Right ventricle myocardium superior (tissue), 1 donor: Measurements from ENCODE around the gene VPS13D. TPM values are rescaled to one million over a fixed set of nuclear protein-coding genes. Genes with fewer than 3 reads are reported as not detected.
"Not testable (repeated sequence)": the region's sequence is repeated elsewhere in the genome, so short reads cannot be mapped to it uniquely, and the experiment has no call there.

Source experiments
- ATAC-seq: fragments of 200-7000 bp; cut with Tn5 transposase; one replicate; pipeline ENCODE4 v1.9.1; 2020; ENCODE audit warnings: mild to moderate bottlenecking; ENCODE audit not compliant: poor library complexity
- DNase-seq: peaks from one replicate; pipeline ENCODE4 v3.0.0-alpha.2; 2020
- intact Hi-C: fragments of 100-400 bp; cut with DNase I; formaldehyde crosslinking; loops from one replicate; pipeline ENCODE4 v1.11.2; 2022
- total RNA-seq: library from RNA; stranded (reverse); fragmentation: NEBNext Ultra II Directional; extraction: Animal tissue kit (Norgen Biotek cat#: 25700); gene quantifications from one replicate; pipeline ENCODE4 v1.2.1, GENCODE V29; 2021
- donor health status: DM: no; HTN: yes; CAD: no; lungs with severe emphysema.

The VPS13D gene
- total RNA-seq, 1 donor from 2014 or later: 63.3 TPM

DNA sequence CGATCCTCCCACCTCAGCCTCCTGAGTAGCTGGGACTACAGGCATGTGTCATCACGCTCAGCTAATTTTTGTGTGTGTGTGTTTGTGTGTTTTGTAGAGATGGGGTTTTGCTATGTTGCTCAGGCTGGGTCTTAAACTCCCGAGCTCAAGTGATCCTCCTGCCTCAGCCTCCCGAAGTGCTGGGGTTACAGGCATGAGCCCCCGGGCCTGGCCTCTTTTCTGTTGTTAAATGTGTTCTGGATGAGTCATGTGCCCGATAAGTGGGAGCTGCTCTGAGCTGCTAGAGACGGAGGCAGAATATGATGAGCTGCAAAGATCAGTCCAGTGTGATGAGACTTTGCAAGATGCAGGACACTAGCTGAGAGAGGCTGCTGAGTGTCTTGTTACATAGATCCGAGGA, 75.5 kb downstream of the VPS13D start:
- no peak for ATAC-seq
- DNase-seq: no peak
- intact Hi-C loops: no loop called here

DNA sequence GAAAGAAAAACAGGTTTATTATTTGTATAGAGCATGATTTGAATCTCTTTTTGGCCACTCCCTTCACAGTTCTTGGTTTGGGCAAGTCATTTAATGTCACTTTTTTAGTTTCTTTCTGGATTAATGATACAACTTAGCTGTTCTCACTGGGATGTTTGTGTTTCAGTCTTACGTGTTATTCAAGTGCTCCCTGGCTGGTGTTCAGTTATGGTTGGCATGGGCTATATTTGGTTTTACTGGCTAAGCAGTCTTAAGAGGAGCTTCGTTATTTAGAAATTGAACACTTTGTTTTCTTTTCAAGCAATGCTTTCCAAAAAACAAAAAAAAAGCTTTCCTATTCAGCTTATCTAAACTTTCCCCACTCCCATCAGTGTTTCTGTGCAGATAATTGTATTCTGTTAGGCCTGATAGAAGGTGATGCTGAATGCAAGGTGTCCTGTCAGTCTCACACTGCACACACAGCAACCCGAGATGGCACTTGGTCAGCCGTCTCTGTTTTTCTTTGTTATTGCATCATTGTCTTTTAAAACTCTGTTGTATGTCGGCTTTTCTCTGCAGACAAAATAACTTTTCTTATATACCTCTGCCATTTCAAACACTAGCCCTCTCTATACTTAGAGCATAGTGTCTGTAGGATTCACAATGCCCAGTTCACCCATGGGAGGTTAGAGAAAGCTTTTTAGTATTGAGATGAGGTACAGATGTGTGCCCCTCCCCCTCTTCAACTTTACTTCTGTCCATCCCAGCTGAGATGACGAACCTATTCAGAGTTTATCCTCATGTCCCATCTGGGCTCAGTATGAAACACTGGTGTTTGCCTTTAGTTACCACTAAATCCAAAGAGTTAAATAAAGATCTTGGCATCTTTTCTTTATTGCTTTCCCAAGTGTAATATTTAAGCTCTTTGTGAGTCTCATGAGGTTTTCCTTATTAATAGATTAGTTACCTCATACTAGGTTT, 80.2 kb downstream of the VPS13D start:
- DNase-seq: no peak
- ATAC-seq: peak; percentile 72
- intact Hi-C loops: loop anchor here (5.0 to 10.0 kb wide), 2 partner anchors 315 to 352 kb away; no protein-coding TSS in a partner anchor

DNA sequence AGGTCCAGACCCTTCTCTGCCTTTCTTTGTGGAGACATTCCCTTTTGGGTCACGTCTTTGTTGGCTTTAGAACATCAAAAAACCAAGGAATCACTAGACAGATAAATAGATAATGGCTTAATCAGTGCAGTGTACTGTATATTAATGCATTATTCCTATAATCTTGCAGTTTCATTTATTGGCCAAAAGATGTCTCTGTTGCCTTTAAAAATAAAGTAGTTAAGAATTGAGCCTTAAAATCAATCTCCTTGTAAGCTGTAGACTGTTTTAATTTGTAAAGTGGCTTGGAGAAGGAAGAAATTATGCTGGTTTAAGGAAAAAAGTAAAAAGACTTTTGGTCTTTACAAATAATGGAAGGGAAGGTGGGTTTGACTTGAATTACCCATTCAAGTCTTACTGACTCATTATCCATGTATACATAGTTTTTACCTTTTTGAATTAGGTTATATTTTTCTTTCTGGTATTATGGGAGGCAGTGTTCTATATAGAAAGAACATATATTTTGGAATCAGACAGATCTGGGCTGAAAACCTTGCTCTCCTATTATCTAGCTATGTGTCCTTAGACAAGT, 84.6 kb downstream of the VPS13D start:
- ATAC-seq (peak; percentile 58), DNase-seq (no peak)
- intact Hi-C loops: loop anchor here (5.0 to 10.0 kb wide), 2 partner anchors 310 to 348 kb away; no protein-coding TSS in a partner anchor

GRCh38 chr1:12315146-12315545, 85.3 kb downstream of the VPS13D start:
- intact Hi-C loops: loop anchor here (10.0 kb wide), 1 partner anchor 310 kb away; no protein-coding TSS in a partner anchor
- DNase-seq: no peak
- peak; percentile 24 for ATAC-seq

- DNase-seq (no peak), ATAC-seq (no peak)
- intact Hi-C loops: loop anchor here (10.0 kb wide), 1 partner anchor 308 kb away; no protein-coding TSS in a partner anchor
Measured at GRCh38 chr1:12316331-12316730, 86.5 kb downstream of the VPS13D start.

GRCh38 chr1:12320486-12320885, 90.7 kb downstream of the VPS13D start:
- ATAC-seq: no peak
- no peak for DNase-seq
- intact Hi-C loops: no loop called here

DNA sequence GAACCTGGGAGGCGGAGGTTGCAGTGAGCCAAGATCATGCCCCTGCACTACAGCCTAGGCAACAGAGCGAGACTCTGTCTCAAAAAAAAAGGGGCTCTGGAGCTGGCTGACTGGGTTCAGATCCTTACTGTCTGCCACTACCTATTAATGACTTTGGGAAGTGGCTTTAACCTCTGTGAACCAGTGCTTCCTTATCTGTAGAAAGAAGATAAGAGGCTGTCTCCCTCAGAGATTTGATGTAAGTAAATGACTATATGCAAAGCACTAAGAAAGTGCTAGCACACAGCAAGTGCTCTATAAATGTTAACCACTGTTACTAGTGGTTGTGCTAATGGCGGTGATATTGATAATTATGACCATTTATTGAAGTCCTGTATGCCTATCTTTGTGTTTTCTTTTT, 94.6 kb downstream of the VPS13D start:
- intact Hi-C loops: no loop called here
- ATAC-seq (no peak), DNase-seq (no peak)

- DNase-seq, ATAC-seq, intact Hi-C loops: not testable (repeated sequence)
Measured at GRCh38 chr1:12324973-12325372, 95.1 kb downstream of the VPS13D start.

DNA sequence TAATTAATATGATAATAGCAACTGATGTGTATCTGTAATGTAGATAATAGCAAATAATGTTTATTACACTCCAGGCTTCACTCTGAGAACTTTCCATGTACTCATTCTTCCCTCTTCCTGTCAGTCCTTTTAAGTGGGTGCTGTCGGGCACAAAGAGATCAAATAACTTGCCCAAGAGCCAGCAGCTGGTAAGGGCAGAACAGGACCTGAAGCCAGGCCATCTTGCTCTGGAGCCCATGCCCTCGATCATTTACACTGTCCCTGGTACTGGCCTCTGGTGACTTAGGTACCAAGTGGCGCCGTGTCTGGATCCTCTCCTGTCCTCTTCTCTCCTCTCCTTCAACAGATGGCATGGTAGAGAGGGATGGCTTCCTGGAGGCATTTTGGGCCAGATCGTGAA, 97.2 kb downstream of the VPS13D start:
- ATAC-seq: peak; percentile 86
- DNase-seq: no peak
- intact Hi-C loops: no loop called here

- DNase-seq: no peak
- intact Hi-C loops: no loop called here
- no peak for ATAC-seq
Measured at GRCh38 chr1:12327566-12327965, 97.7 kb downstream of the VPS13D start.

GRCh38 chr1:12333036-12333785, 103.4 kb downstream of the VPS13D start:
- DNase-seq: no peak
- peak; percentile 23 for ATAC-seq
- intact Hi-C loops: no loop called here

DNA sequence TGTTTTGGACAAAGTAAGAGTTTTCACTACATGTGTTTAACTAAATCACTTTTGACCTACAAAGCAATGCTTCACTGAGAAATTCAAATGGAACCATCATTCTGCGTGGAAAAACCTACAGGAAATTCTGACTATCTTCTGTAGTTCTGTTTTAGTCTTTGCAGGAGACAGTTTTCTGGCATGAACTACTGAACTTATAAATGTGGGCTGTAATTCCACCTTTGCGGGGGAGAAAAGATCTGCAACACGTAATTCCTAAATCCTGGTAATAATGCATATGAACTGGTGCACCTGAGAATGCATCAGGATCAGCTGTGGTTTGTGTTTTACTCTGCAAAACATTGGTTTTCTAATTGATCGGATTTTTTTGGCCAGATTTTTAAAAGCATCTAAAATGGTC, 106.0 kb downstream of the VPS13D start:
- ATAC-seq: no peak
- intact Hi-C loops: no loop called here
- no peak for DNase-seq

- peak; percentile 7 for ATAC-seq
- intact Hi-C loops: no loop called here
Measured at GRCh38 chr1:12336413-12336812, 106.6 kb downstream of the VPS13D start.

DNA sequence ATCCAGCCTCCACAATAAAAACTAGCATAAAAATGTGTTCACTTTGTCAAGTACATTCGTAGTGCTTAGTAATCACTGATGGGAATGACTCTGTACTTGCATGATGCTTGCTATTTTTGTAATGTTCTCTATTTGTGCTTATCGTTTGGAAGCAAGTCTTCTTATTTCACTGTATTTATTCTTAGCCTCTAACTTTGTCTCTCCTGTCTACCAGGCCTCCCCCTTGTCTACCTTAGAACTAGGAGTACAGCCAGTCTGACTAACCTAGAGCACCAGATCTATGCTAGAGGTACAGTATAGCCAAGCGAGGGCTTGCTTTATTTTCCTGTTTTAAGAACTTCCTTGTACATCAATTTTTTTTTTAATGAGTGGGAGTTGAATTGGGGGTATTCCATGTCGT, 108.2 kb downstream of the VPS13D start:
- ATAC-seq (peak; percentile 74), DNase-seq (no peak)
- intact Hi-C loops: no loop called here

More at GRCh38 chr1:12336413-12336812, 106.6 kb downstream of the VPS13D start:
- DNase-seq: no peak

- no peak for ATAC-seq
- no peak for DNase-seq
- intact Hi-C loops: no loop called here
Measured at GRCh38 chr1:12338823-12339222, 109.0 kb downstream of the VPS13D start.

DNA sequence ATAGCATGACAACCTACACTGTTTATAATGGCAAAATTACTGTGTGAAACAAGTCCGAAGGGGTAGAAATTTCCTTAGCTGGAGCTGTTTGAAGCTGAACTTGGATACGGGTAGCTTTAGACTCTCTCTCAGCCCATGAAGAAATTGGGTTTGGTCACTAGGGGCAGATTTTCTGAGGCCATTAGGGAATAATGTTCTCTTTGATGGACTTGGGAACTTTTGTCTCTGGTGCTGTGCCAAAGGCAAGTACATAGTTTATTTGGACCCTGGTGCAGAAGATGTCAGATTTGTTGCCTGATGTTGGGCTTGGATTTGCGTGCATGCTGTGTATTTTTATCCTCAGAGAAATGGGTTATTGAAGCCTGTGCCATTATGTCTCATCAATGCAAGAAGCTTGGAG, 109.6 kb downstream of the VPS13D start:
- ATAC-seq (peak; percentile 26), DNase-seq (no peak)
- intact Hi-C loops: no loop called here

GRCh38 chr1:12339811-12340543, 110.1 kb downstream of the VPS13D start:
- intact Hi-C loops: no loop called here
- ATAC-seq (peak; percentile 55), DNase-seq (no peak)

GRCh38 chr1:12340544-12340930, 110.7 kb downstream of the VPS13D start:
- intact Hi-C loops: no loop called here
- ATAC-seq: no peak

More at GRCh38 chr1:12340544-12340930, 110.7 kb downstream of the VPS13D start:
- no peak for DNase-seq
